ENCODE data around the gene IHH.

Gene IHH

GRCh38 chr2:219054956-219055903 lies 5.5 kb downstream of the IHH start:
- no peak overlapping the region for H2BK15ac ChIP-seq (replicated peaks; ENCODE audit: low read depth)
- H3K79me1 ChIP-seq (ENCODE audit: low read length) = no peaks in the 10 kb centered on the region
- H3K4me1 ChIP-seq (ENCODE audit: control insufficient read depth, low read depth, low read length) = no peaks in the 10 kb centered on the region
- H4K8ac ChIP-seq (ENCODE audit: low read depth, low read length) = no peak overlapping the region
- H2BK120ac ChIP-seq (ENCODE audit: low read depth, low read length) = no peak overlapping the region
- H3K36me3 ChIP-seq (ENCODE audit: control insufficient read depth, insufficient read depth, low read length) = no peaks in the 10 kb centered on the region
- H3K4me2 ChIP-seq (ENCODE audit: low read length) = no peak overlapping the region
- H3K4me3 ChIP-seq (ENCODE audit: low read length) = no peak overlapping the region
- no peak overlapping the region for H4K5ac ChIP-seq (ENCODE audit: low read length)
- no peaks in the 10 kb centered on the region for H3K79me2 ChIP-seq (ENCODE audit: control insufficient read depth, insufficient read depth, low read length)
- H2AK5ac ChIP-seq (ENCODE audit: low read length) = no peak overlapping the region
- H3K56ac ChIP-seq (ENCODE audit: low read length) = no peak overlapping the region
- H3K4ac ChIP-seq (ENCODE audit: low read depth, low read length) = no peak overlapping the region
- H3K23ac ChIP-seq (ENCODE audit: low read length) = no peak overlapping the region
- no peak for DNase-seq
- no CpG with 5 or more reads among the region's 43 CpGs for WGBS (ENCODE audit: extremely low coverage, insufficient coverage, low lambda C conversion rate)
- H3K27ac ChIP-seq (ENCODE audit: low read depth, low read length) = no peak overlapping the region
- H3K9ac ChIP-seq (ENCODE audit: low read length) = no peak overlapping the region
- H2BK5ac ChIP-seq (ENCODE audit: low read length) = no peak overlapping the region
- peaks cover 37% of the 10 kb centered on the region for H3K27me3 ChIP-seq (ENCODE audit: insufficient read depth, low read length, poor library complexity)
- H3K18ac ChIP-seq (ENCODE audit: low read length) = no peak overlapping the region

GRCh38 chr2:219049282-219049681 lies 11.4 kb downstream of the IHH start:
- H3K79me1 ChIP-seq (ENCODE audit: low read length) = no peaks in the 10 kb centered on the region
- DNase-seq = no peak
- H3K9ac ChIP-seq (ENCODE audit: low read length) = no peak overlapping the region
- no peak overlapping the region for H4K8ac ChIP-seq (ENCODE audit: low read depth, low read length)
- H2AK5ac ChIP-seq (ENCODE audit: low read length) = no peak overlapping the region
- no peak overlapping the region for H2BK5ac ChIP-seq (ENCODE audit: low read length)
- H3K23ac ChIP-seq (ENCODE audit: low read length) = no peak overlapping the region
- no peak overlapping the region for H3K4me2 ChIP-seq (ENCODE audit: low read length)
- no CpG with 5 or more reads among the region's 6 CpGs for WGBS (ENCODE audit: extremely low coverage, insufficient coverage, low lambda C conversion rate)
- no peak overlapping the region for H3K4me3 ChIP-seq (ENCODE audit: low read length)
- H3K18ac ChIP-seq (ENCODE audit: low read length) = no peak overlapping the region
- H3K4me1 ChIP-seq (ENCODE audit: control insufficient read depth, low read depth, low read length) = no peaks in the 10 kb centered on the region
- H3K36me3 ChIP-seq (ENCODE audit: control insufficient read depth, insufficient read depth, low read length) = no peaks in the 10 kb centered on the region
- no peak overlapping the region for H2BK15ac ChIP-seq (replicated peaks; ENCODE audit: low read depth)
- no peak overlapping the region for H2BK120ac ChIP-seq (ENCODE audit: low read depth, low read length)
- H3K56ac ChIP-seq (ENCODE audit: low read length) = no peak overlapping the region
- no peaks in the 10 kb centered on the region for H3K27me3 ChIP-seq (ENCODE audit: insufficient read depth, low read length, poor library complexity)
- H3K79me2 ChIP-seq (ENCODE audit: control insufficient read depth, insufficient read depth, low read length) = no peaks in the 10 kb centered on the region
- no peak overlapping the region for H3K4ac ChIP-seq (ENCODE audit: low read depth, low read length)
- no peak overlapping the region for H3K27ac ChIP-seq (ENCODE audit: low read depth, low read length)
- H4K5ac ChIP-seq (ENCODE audit: low read length) = no peak overlapping the region

- no peak overlapping the region for H2AK5ac ChIP-seq (ENCODE audit: low read length)
- H3K4me2 ChIP-seq (ENCODE audit: low read length) = no peak overlapping the region
- no peaks in the 10 kb centered on the region for H3K27me3 ChIP-seq (ENCODE audit: insufficient read depth, low read length, poor library complexity)
- no peak overlapping the region for H3K18ac ChIP-seq (ENCODE audit: low read length)
- no peak overlapping the region for H4K5ac ChIP-seq (ENCODE audit: low read length)
- no peak overlapping the region for H3K4ac ChIP-seq (ENCODE audit: low read depth, low read length)
- no peak overlapping the region for H3K27ac ChIP-seq (ENCODE audit: low read depth, low read length)
- no peaks in the 10 kb centered on the region for H3K79me1 ChIP-seq (ENCODE audit: low read length)
- H3K4me1 ChIP-seq (ENCODE audit: control insufficient read depth, low read depth, low read length) = no peaks in the 10 kb centered on the region
- no peak overlapping the region for H4K8ac ChIP-seq (ENCODE audit: low read depth, low read length)
- no peak overlapping the region for H3K4me3 ChIP-seq (ENCODE audit: low read length)
- no peak overlapping the region for H2BK120ac ChIP-seq (ENCODE audit: low read depth, low read length)
- no peaks in the 10 kb centered on the region for H3K36me3 ChIP-seq (ENCODE audit: control insufficient read depth, insufficient read depth, low read length)
- no CpG with 5 or more reads among the region's 6 CpGs for WGBS (ENCODE audit: extremely low coverage, insufficient coverage, low lambda C conversion rate)
- no peak overlapping the region for H3K56ac ChIP-seq (ENCODE audit: low read length)
- H2BK5ac ChIP-seq (ENCODE audit: low read length) = no peak overlapping the region
- no peak overlapping the region for H3K23ac ChIP-seq (ENCODE audit: low read length)
- H3K9ac ChIP-seq (ENCODE audit: low read length) = no peak overlapping the region
- H2BK15ac ChIP-seq (replicated peaks; ENCODE audit: low read depth) = no peak overlapping the region
- no peaks in the 10 kb centered on the region for H3K79me2 ChIP-seq (ENCODE audit: control insufficient read depth, insufficient read depth, low read length)
- peak; percentile 68 for DNase-seq
Measured at GRCh38 chr2:219045937-219046550, 14.7 kb downstream of the IHH start.

GRCh38 chr2:219042750-219043149 lies 18.0 kb downstream of the IHH start:
- Histone ChIP-seq H2BK15ac (replicated peaks; ENCODE audit: low read depth) (no peak overlapping the region), H2AK5ac (ENCODE audit: low read length) (no peak overlapping the region), H2BK120ac (ENCODE audit: low read depth, low read length) (no peak overlapping the region), H3K9ac (ENCODE audit: low read length) (no peak overlapping the region), H3K79me1 (ENCODE audit: low read length) (no peaks in the 10 kb centered on the region), H2BK5ac (ENCODE audit: low read length) (no peak overlapping the region), H3K4me1 (ENCODE audit: control insufficient read depth, low read depth, low read length) (no peaks in the 10 kb centered on the region), H4K5ac (ENCODE audit: low read length) (no peak overlapping the region), H3K27me3 (ENCODE audit: insufficient read depth, low read length, poor library complexity) (no peaks in the 10 kb centered on the region), H4K8ac (ENCODE audit: low read depth, low read length) (no peak overlapping the region), H3K4me3 (ENCODE audit: low read length) (no peak overlapping the region), H3K79me2 (ENCODE audit: control insufficient read depth, insufficient read depth, low read length) (no peaks in the 10 kb centered on the region), H3K27ac (ENCODE audit: low read depth, low read length) (no peak overlapping the region), H3K36me3 (ENCODE audit: control insufficient read depth, insufficient read depth, low read length) (no peaks in the 10 kb centered on the region), H3K4ac (ENCODE audit: low read depth, low read length) (no peak overlapping the region), H3K4me2 (ENCODE audit: low read length) (no peak overlapping the region), H3K23ac (ENCODE audit: low read length) (no peak overlapping the region), H3K18ac (ENCODE audit: low read length) (no peak overlapping the region), H3K56ac (ENCODE audit: low read length) (no peak overlapping the region)
- DNase-seq = no peak
- WGBS (ENCODE audit: extremely low coverage, insufficient coverage, low lambda C conversion rate) = no CpG with 5 or more reads among the region's 2 CpGs

GRCh38 chr2:219042157-219042556 lies 18.6 kb downstream of the IHH start:
- no peaks in the 10 kb centered on the region for H3K79me2 ChIP-seq (ENCODE audit: control insufficient read depth, insufficient read depth, low read length)
- WGBS (ENCODE audit: extremely low coverage, insufficient coverage, low lambda C conversion rate) = no CpG with 5 or more reads among the region's 4 CpGs
- H3K4me1 ChIP-seq (ENCODE audit: control insufficient read depth, low read depth, low read length) = no peaks in the 10 kb centered on the region
- no peak overlapping the region for H3K18ac ChIP-seq (ENCODE audit: low read length)
- no peak overlapping the region for H3K9ac ChIP-seq (ENCODE audit: low read length)
- H2BK5ac ChIP-seq (ENCODE audit: low read length) = no peak overlapping the region
- H3K36me3 ChIP-seq (ENCODE audit: control insufficient read depth, insufficient read depth, low read length) = no peaks in the 10 kb centered on the region
- no peak overlapping the region for H3K4ac ChIP-seq (ENCODE audit: low read depth, low read length)
- no peak overlapping the region for H3K56ac ChIP-seq (ENCODE audit: low read length)
- H3K4me2 ChIP-seq (ENCODE audit: low read length) = no peak overlapping the region
- H2BK15ac ChIP-seq (replicated peaks; ENCODE audit: low read depth) = no peak overlapping the region
- H3K23ac ChIP-seq (ENCODE audit: low read length) = no peak overlapping the region
- H2BK120ac ChIP-seq (ENCODE audit: low read depth, low read length) = no peak overlapping the region
- no peak for DNase-seq
- no peak overlapping the region for H4K5ac ChIP-seq (ENCODE audit: low read length)
- H2AK5ac ChIP-seq (ENCODE audit: low read length) = no peak overlapping the region
- no peak overlapping the region for H3K27ac ChIP-seq (ENCODE audit: low read depth, low read length)
- no peak overlapping the region for H4K8ac ChIP-seq (ENCODE audit: low read depth, low read length)
- no peaks in the 10 kb centered on the region for H3K27me3 ChIP-seq (ENCODE audit: insufficient read depth, low read length, poor library complexity)
- H3K79me1 ChIP-seq (ENCODE audit: low read length) = no peaks in the 10 kb centered on the region
- no peak overlapping the region for H3K4me3 ChIP-seq (ENCODE audit: low read length)

All from mesendoderm (in vitro differentiated cells).